ENCODE results near the gene DNAH12. TPM values are rescaled to one million over a fixed set of nuclear protein-coding genes. Genes with fewer than 3 reads are reported as not detected.

Gene DNAH12
- total and polyA plus RNA-seq, 10 of the 15 experiments (the other 5 are each of a cell fraction or from before 2014, with no cell fraction given) = under 0.01 to 0.35 (median 0.08) TPM

DNA sequence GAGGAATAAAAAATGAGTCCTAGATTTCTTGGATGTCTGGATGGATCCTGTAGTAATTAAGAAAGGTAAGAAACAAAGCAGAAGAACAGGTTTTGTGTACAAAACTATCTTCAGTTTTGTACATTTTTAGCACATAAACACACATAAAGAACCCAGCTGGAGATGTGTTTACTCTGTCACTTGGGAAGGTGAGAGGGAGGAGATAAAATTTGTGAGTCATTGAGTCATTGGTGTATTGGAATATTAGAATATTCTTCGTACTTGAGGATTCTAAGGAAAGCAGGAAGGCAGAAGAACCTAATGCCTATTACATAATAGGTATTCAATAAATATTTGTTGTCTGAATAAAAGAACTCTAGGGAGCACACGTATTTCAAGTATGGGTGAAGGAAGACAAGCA is 299.2 kb downstream of the DNAH12 start:
- intact Hi-C loops (cut with micrococcal nuclease; ENCODE audit: unreplicated experiment) = no loop called here
- Histone ChIP-seq H3K27ac (ENCODE audit: control insufficient read depth, insufficient read depth) (no peak overlapping the region), H3K4me2 (ENCODE audit: control insufficient read depth, insufficient read depth) (no peak overlapping the region), H3K36me3 (ENCODE audit: control insufficient read depth in 2 of 2, insufficient read depth in 2 of 2, low read length in 1 of 2) (peaks cover 4 to 34% of the 10 kb centered on the region in 2 experiments), H3K4me3 (no peak overlapping the region), H3K4me1 (ENCODE audit: control insufficient read depth, insufficient read depth, low read length) (no peaks in the 10 kb centered on the region), H3K27me3 (replicated peaks in 1 of 2; ENCODE audit: control insufficient read depth in 2 of 2, insufficient read depth in 2 of 2, low read length in 1 of 2) (no peaks in the 10 kb centered on the region), H3K9me3 (replicated peaks; ENCODE audit: control insufficient read depth, insufficient read depth, low read length) (no peaks in the 10 kb centered on the region), H3K9ac (ENCODE audit: control insufficient read depth, insufficient read depth, low read length) (no peak overlapping the region), H2AFZ (ENCODE audit: control insufficient read depth, low read depth, low read length) (no peak overlapping the region), H3K79me2 (ENCODE audit: control insufficient read depth, insufficient read depth, low read length) (no peaks in the 10 kb centered on the region), H4K20me1 (ENCODE audit: control insufficient read depth, insufficient read depth) (no peaks in the 10 kb centered on the region)
- ChIA-PET SMC1A (ENCODE audit: uncharacterized antibody, unreplicated experiment) (interaction anchor here (1.3 kb wide), 1 partner anchor 10 kb away, joined by 3 read pairs; no protein-coding TSS in a partner anchor), RAD21 (ENCODE audit: unreplicated experiment) (no interaction called here), CTCF (no interaction called here), POLR2A (interaction anchor here (0.7 kb wide), 1 partner anchor 12 kb away, joined by 4 read pairs; no protein-coding TSS in a partner anchor)
- in situ Hi-C loops (cut with MboI) = no loop called here
- DNase-seq (ENCODE audit: low read depth, low spot score) = no peak
- FAIRE-seq = no peak
- WGBS (ENCODE audit: insufficient coverage, insufficient replicate concordance, low lambda C conversion rate, missing lambda C conversion rate) = 94% methylated on average over 2 of the region's 2 CpGs
- no TSS peak for BruUV-seq (replicated peaks)
- no peak for ATAC-seq
- TF ChIP-seq CEBPB (IDR thresholded peaks at IDR 0.05; ENCODE audit: borderline replicate concordance in 1 of 2, low read depth in 2 of 2, low read length in 2 of 2) (no peak), MYB (IDR thresholded peaks at IDR 0.05; ENCODE audit: borderline replicate concordance, low read depth, low read length) (no peak), ZSCAN29 (IDR thresholded peaks at IDR 0.05) (no peak), EP300 (IDR thresholded peaks at IDR 0.05; ENCODE audit: borderline replicate concordance in 1 of 2, control insufficient read depth in 1 of 2, low read depth in 2 of 2, low read length in 2 of 2) (no peak), SMAD1 (IDR thresholded peaks at IDR 0.05; ENCODE audit: low read depth, partially characterized antibody) (no peak), FOS (IDR thresholded peaks at IDR 0.05; ENCODE audit: borderline replicate concordance, extremely low read depth, insufficient read length) (no peak), SREBF2 (IDR thresholded peaks at IDR 0.05; ENCODE audit: low read length) (no peak), BHLHE40 (IDR thresholded peaks at IDR 0.05; ENCODE audit: borderline replicate concordance in 1 of 2, low read depth in 2 of 2, low read length in 1 of 2) (no peak), POU2F2 (IDR thresholded peaks at IDR 0.05; ENCODE audit: borderline replicate concordance, low read depth, low read length) (no peak)
- TF ChIP-seq, protein P1, sequence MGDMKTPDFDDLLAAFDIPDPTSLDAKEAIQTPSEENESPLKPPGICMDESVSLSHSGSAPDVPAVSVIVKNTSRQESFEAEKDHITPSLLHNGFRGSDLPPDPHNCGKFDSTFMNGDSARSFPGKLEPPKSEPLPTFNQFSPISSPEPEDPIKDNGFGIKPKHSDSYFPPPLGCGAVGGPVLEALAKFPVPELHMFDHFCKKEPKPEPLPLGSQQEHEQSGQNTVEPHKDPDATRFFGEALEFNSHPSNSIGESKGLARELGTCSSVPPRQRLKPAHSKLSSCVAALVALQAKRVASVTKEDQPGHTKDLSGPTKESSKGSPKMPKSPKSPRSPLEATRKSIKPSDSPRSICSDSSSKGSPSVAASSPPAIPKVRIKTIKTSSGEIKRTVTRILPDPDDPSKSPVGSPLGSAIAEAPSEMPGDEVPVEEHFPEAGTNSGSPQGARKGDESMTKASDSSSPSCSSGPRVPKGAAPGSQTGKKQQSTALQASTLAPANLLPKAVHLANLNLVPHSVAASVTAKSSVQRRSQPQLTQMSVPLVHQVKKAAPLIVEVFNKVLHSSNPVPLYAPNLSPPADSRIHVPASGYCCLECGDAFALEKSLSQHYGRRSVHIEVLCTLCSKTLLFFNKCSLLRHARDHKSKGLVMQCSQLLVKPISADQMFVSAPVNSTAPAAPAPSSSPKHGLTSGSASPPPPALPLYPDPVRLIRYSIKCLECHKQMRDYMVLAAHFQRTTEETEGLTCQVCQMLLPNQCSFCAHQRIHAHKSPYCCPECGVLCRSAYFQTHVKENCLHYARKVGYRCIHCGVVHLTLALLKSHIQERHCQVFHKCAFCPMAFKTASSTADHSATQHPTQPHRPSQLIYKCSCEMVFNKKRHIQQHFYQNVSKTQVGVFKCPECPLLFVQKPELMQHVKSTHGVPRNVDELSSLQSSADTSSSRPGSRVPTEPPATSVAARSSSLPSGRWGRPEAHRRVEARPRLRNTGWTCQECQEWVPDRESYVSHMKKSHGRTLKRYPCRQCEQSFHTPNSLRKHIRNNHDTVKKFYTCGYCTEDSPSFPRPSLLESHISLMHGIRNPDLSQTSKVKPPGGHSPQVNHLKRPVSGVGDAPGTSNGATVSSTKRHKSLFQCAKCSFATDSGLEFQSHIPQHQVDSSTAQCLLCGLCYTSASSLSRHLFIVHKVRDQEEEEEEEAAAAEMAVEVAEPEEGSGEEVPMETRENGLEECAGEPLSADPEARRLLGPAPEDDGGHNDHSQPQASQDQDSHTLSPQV (IDR thresholded peaks at IDR 0.05) = no peak
- TF ChIP-seq, protein P2, sequence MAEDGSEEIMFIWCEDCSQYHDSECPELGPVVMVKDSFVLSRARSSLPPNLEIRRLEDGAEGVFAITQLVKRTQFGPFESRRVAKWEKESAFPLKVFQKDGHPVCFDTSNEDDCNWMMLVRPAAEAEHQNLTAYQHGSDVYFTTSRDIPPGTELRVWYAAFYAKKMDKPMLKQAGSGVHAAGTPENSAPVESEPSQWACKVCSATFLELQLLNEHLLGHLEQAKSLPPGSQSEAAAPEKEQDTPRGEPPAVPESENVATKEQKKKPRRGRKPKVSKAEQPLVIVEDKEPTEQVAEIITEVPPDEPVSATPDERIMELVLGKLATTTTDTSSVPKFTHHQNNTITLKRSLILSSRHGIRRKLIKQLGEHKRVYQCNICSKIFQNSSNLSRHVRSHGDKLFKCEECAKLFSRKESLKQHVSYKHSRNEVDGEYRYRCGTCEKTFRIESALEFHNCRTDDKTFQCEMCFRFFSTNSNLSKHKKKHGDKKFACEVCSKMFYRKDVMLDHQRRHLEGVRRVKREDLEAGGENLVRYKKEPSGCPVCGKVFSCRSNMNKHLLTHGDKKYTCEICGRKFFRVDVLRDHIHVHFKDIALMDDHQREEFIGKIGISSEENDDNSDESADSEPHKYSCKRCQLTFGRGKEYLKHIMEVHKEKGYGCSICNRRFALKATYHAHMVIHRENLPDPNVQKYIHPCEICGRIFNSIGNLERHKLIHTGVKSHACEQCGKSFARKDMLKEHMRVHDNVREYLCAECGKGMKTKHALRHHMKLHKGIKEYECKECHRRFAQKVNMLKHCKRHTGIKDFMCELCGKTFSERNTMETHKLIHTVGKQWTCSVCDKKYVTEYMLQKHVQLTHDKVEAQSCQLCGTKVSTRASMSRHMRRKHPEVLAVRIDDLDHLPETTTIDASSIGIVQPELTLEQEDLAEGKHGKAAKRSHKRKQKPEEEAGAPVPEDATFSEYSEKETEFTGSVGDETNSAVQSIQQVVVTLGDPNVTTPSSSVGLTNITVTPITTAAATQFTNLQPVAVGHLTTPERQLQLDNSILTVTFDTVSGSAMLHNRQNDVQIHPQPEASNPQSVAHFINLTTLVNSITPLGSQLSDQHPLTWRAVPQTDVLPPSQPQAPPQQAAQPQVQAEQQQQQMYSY (CRISPR knock-in tag; IDR thresholded peaks at IDR 0.05) = no peak
- TF ChIP-seq, protein P3, sequence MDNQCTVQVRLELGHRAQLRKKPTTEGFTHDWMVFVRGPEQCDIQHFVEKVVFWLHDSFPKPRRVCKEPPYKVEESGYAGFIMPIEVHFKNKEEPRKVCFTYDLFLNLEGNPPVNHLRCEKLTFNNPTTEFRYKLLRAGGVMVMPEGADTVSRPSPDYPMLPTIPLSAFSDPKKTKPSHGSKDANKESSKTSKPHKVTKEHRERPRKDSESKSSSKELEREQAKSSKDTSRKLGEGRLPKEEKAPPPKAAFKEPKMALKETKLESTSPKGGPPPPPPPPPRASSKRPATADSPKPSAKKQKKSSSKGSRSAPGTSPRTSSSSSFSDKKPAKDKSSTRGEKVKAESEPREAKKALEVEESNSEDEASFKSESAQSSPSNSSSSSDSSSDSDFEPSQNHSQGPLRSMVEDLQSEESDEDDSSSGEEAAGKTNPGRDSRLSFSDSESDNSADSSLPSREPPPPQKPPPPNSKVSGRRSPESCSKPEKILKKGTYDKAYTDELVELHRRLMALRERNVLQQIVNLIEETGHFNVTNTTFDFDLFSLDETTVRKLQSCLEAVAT (IDR thresholded peaks at IDR 0.05) = no peak
- TF ChIP-seq, protein P4, sequence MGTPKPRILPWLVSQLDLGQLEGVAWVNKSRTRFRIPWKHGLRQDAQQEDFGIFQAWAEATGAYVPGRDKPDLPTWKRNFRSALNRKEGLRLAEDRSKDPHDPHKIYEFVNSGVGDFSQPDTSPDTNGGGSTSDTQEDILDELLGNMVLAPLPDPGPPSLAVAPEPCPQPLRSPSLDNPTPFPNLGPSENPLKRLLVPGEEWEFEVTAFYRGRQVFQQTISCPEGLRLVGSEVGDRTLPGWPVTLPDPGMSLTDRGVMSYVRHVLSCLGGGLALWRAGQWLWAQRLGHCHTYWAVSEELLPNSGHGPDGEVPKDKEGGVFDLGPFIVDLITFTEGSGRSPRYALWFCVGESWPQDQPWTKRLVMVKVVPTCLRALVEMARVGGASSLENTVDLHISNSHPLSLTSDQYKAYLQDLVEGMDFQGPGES (IDR thresholded peaks at IDR 0.05) = no peak
